ENCODE results near the gene HAPLN3.

DNA sequence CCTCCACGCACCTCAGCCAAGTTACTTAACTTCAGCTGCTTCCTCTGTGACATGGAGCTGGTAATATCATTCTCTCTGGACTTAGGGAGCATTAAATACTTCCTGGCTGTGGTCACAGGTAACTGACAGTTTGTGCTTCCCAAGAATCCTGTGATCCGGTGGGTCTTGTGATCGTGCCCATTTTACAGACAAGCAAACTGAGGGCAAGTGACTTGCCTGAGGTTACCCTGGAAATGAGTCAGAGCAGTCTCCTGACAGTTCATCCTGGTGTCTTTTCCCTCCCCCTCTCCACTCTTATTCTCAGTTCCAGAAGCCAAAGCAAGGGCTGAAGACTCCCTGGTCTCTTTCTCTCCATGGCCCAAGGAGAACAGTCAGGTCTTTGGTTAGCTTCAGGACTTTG, 56.2 kb downstream of the HAPLN3 start:
- TF ChIP-seq, protein P1, sequence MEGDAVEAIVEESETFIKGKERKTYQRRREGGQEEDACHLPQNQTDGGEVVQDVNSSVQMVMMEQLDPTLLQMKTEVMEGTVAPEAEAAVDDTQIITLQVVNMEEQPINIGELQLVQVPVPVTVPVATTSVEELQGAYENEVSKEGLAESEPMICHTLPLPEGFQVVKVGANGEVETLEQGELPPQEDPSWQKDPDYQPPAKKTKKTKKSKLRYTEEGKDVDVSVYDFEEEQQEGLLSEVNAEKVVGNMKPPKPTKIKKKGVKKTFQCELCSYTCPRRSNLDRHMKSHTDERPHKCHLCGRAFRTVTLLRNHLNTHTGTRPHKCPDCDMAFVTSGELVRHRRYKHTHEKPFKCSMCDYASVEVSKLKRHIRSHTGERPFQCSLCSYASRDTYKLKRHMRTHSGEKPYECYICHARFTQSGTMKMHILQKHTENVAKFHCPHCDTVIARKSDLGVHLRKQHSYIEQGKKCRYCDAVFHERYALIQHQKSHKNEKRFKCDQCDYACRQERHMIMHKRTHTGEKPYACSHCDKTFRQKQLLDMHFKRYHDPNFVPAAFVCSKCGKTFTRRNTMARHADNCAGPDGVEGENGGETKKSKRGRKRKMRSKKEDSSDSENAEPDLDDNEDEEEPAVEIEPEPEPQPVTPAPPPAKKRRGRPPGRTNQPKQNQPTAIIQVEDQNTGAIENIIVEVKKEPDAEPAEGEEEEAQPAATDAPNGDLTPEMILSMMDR (IDR thresholded peaks at IDR 0.05; ENCODE audit: poor library complexity) = no peak
- TF ChIP-seq EZH2 (IDR thresholded peaks at IDR 0.05; ENCODE audit: borderline replicate concordance) = no peak
